RWPE2 (cell line): ENCODE results near the gene TBC1D4.

Source experiments
- ATAC-seq: fragments of 200-7000 bp; cut with Tn5 transposase; 3 replicates; pipeline ENCODE4 v1.9.1; 2021; ENCODE audit warnings: low read depth
- DNase-seq: peaks from one replicate; pipeline ENCODE4 v3.0.0-alpha.2; 2020; ENCODE audit warnings: low spot score
- H3K27ac ChIP-seq: fragments of 450-650 bp; 2 replicates; pipeline ENCODE4 v1.5.1; 2017; ENCODE audit warnings: mild to moderate bottlenecking; ENCODE audit not compliant: poor library complexity, severe bottlenecking
- H3K27me3 ChIP-seq: fragments of 250-450 bp; sonication (Bioruptor Pico); 2 replicates; pipeline ENCODE4 v1.5.1; 2021; ENCODE audit warnings: mild to moderate bottlenecking, moderate library complexity; ENCODE audit not compliant: insufficient read depth, poor library complexity, severe bottlenecking
- H3K36me3 ChIP-seq: fragments of 250-450 bp; sonication (Bioruptor Pico); 2 replicates; pipeline ENCODE4 v1.5.1; 2020; ENCODE audit warnings: low read depth, mild to moderate bottlenecking, moderate library complexity
- H3K4me1 ChIP-seq: fragments of 250-450 bp; sonication (Bioruptor Pico); 2 replicates; pipeline ENCODE4 v1.5.1; 2021; ENCODE audit warnings: mild to moderate bottlenecking, moderate library complexity; ENCODE audit not compliant: insufficient read depth, poor library complexity, severe bottlenecking
- H3K4me3 ChIP-seq: fragments of 250-450 bp; sonication (Bioruptor Pico); 2 replicates; pipeline ENCODE4 v1.5.1; 2021; ENCODE audit warnings: mild to moderate bottlenecking, moderate library complexity; ENCODE audit not compliant: severe bottlenecking
- H3K9me3 ChIP-seq: fragments of 250-450 bp; sonication (Bioruptor Pico); 2 replicates; pipeline ENCODE4 v1.5.1; 2021; ENCODE audit warnings: mild to moderate bottlenecking, moderate library complexity; ENCODE audit not compliant: severe bottlenecking
- TF ChIP-seq, protein P1 (sequence below): fragments of 450-650 bp; IDR thresholded peaks from one replicate; pipeline ENCODE4 v1.5.1; 2017; ENCODE audit warnings: mild to moderate bottlenecking, moderate library complexity; ENCODE audit not compliant: poor library complexity, severe bottlenecking

The TBC1D4 gene

DNA sequence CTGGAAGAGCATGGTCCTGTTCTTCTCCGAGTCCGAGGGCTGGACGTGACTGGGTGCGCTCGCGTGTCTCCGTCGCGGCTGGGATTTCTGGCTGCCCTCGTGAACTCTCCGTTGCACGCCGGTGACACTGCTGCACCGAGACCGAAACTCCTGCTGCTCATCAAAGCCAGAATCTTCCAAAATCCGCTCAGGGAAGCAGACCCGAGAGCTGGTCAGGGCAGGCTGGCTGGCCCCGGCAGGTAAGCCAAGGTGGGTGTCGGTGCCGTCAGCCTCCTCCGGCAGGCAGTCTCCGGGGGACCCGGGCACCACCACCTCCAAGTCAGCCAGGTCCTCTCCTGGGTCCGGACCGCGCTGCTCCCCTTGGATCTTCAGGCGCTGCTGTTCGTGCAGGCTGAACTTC lies 119.9 kb downstream of the TBC1D4 start:
- H3K27ac ChIP-seq: no peak overlapping the region
- H3K9me3 ChIP-seq: no peaks in the 10 kb centered on the region
- H3K4me1 ChIP-seq: peaks cover 40% of the 10 kb centered on the region
- ATAC-seq (no peak), DNase-seq (no peak)
- TF ChIP-seq, protein P1, sequence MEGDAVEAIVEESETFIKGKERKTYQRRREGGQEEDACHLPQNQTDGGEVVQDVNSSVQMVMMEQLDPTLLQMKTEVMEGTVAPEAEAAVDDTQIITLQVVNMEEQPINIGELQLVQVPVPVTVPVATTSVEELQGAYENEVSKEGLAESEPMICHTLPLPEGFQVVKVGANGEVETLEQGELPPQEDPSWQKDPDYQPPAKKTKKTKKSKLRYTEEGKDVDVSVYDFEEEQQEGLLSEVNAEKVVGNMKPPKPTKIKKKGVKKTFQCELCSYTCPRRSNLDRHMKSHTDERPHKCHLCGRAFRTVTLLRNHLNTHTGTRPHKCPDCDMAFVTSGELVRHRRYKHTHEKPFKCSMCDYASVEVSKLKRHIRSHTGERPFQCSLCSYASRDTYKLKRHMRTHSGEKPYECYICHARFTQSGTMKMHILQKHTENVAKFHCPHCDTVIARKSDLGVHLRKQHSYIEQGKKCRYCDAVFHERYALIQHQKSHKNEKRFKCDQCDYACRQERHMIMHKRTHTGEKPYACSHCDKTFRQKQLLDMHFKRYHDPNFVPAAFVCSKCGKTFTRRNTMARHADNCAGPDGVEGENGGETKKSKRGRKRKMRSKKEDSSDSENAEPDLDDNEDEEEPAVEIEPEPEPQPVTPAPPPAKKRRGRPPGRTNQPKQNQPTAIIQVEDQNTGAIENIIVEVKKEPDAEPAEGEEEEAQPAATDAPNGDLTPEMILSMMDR: no peak
- no peaks in the 10 kb centered on the region for H3K27me3 ChIP-seq
- no peaks in the 10 kb centered on the region for H3K36me3 ChIP-seq
- H3K4me3 ChIP-seq: no peak overlapping the region

DNA sequence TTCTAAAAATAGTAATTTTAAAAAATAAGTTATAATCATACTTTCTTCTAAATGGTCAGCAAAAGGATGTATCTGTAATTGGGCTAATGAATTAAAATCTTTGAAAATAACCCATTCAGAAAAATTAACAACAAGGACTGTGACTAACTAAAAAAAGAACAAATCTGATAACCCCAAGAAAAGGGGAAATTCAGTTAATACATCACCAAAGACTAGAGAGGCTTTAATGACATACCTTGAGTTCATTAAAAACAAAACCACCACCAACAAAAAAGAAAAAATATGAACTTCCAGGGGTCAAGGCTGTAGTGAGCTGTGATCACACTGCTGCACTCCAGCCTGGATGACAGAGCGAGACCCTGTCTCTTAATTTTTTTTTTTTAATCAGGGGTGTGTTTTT lies 121.8 kb downstream of the TBC1D4 start:
- H3K4me3 ChIP-seq: no peak overlapping the region
- ATAC-seq (no peak), DNase-seq (no peak)
- H3K9me3 ChIP-seq: no peaks in the 10 kb centered on the region
- no peak overlapping the region for H3K27ac ChIP-seq
- peaks cover 3% of the 10 kb centered on the region; the same call in 1 of the 2 replicates for H3K36me3 ChIP-seq
- TF ChIP-seq, protein P1: no peak
- no peaks in the 10 kb centered on the region for H3K27me3 ChIP-seq
- peaks cover 23% of the 10 kb centered on the region for H3K4me1 ChIP-seq

DNA sequence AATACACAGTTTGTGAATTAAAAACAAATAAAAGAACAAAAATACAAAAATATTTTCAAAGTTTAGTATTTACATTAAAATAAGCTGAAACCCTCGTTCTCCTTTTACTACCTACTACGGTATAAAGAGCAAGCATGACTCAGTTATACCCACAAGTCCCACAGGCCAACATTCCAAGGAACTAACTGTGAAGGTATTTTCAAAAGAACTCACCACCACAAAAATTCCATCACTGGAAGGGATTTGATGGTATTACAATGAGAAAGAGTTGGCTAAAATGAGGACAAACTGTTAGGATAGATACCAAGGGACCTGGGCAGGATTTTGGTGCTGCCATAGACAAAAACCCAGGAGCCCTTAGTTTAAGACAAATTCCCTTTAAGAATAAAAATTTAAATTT lies 122.7 kb downstream of the TBC1D4 start:
- H3K27ac ChIP-seq: no peak overlapping the region
- peak; percentile 96 for ATAC-seq
- no peak overlapping the region for H3K4me3 ChIP-seq
- no peak for DNase-seq
- H3K4me1 ChIP-seq: peaks cover 14% of the 10 kb centered on the region
- no peaks in the 10 kb centered on the region for H3K27me3 ChIP-seq
- H3K9me3 ChIP-seq: no peaks in the 10 kb centered on the region
- H3K36me3 ChIP-seq: peaks cover 3% of the 10 kb centered on the region; the same call in 1 of the 2 replicates
- TF ChIP-seq, protein P1: no peak

DNA sequence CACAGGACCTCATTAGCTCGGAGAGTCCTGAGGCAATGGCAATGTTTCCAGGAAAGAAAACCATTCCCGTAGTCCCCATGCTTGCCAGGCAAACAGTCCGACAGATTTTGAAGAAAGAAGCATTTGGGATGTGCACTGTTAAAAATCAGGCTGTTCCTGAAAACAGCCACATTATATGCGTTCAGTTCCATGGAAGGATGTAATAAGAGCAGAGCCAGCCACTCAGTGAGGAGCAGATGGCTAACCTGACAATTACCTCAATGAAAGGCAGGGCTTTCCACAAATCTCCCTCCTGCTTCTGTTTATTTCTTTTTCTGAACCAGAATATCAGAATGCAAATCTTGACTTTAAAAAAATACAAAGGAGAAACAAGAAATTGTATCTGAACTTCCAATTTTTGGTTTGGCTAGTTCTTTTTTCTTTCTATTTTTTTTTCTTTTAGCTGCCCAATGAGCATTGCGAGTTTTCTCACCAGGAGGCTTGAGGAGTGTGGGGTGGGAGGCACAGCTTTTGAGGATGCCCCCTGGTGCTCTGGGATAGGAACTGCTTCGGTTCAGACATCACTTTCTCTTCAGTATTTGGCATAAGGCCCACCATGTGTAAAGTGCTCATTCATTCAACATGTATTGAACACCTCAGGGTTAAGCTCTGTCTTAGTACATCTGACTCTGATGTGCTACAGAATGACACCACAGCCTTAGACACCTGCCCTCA lies 124.2 kb downstream of the TBC1D4 start:
- H3K4me1 ChIP-seq: peaks cover 11% of the 10 kb centered on the region

DNA sequence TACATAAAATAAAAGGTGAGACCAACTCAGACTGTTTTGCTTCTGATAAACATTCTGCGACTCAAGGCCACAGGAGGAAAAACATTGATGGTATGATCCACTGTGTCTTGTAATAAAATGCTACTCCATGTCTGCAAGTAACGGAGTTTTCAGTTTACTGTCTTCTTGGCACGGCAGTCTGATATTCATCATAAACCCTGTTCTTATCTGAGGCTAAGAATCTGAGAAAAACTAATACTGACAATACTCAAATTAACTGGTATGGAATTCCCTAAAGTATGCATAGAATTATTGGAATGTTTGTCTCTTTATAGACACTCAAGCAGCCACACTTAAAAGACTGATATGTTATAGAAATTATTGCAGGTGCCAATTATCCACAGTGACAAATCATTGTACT lies 125.5 kb downstream of the TBC1D4 start:
- TF ChIP-seq, protein P1: no peak
- Histone ChIP-seq H3K27ac (no peak overlapping the region), H3K4me1 (peaks cover 11% of the 10 kb centered on the region), H3K36me3 (peaks cover 3% of the 10 kb centered on the region; the same call in 1 of the 2 replicates), H3K4me3 (no peak overlapping the region), H3K9me3 (no peaks in the 10 kb centered on the region), H3K27me3 (no peaks in the 10 kb centered on the region)
- DNase-seq: no peak
- ATAC-seq: no peak

More for the DNA sequence above, 124.2 kb downstream of the TBC1D4 start:
- no peak overlapping the region for H3K27ac ChIP-seq
- peaks cover 3% of the 10 kb centered on the region; the same call in 1 of the 2 replicates for H3K36me3 ChIP-seq
- ATAC-seq: peak; percentile 41; the same call in 1 of the 3 replicates
- no peaks in the 10 kb centered on the region for H3K27me3 ChIP-seq
- H3K4me3 ChIP-seq: no peak overlapping the region
- TF ChIP-seq, protein P1: peak; percentile 40
- no peak for DNase-seq
- H3K9me3 ChIP-seq: no peaks in the 10 kb centered on the region
